Eye (tissue), 1 donor: Measurements from ENCODE around the gene METTL23.

Source experiments
- DNase-seq: peaks from one replicate; pipeline ENCODE4 v3.0.0-alpha.2; 2015

The METTL23 gene

DNA sequence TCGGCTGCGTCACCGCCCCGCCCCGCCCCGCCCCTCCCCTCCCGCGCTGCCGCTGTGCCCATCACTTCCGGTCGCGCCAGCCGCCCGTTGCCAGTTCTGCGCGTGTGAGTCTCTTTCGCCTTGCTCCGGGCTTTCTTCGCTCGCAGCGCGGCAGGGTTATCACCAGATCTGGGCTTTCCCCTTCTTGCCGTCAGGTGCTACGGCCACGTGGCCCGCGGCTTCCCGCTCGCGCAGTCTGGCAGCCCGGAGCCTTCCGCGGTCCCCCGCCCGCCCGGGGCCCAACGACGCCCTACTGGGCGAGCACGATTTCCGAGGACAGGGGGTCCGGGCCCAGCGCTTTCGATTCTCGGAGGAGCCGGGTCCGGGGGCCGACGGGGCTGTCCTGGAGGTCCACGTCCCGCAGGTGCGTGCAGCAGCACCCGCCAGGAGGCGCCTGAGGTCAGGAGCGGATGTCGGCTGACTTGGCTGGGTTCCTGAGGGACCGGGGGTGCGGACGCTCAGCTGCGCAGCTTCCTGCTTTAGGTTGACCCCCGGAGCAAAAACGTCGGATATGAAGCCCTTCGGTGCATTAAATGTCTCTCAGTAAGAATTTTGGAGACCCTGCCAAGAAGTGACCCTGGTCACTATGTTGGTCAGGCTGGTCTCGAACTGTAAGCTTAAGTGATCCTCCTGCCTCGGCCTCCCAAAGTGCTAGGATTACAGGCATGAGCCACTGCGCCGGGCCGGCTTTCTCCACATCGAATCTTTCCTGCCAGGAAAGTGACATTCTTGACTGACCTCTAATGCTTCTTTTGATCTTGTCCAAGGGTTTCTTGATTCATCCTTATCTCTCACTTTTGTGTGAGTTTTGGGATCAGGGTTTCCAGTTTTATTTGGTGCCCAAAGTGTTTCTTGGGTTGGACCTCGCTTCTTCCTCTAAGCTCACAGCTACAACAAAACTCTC lies at the start of gene METTL23:
Gene METTL23, plus strand, starts transcription at position 64 of the 943 bp plus-strand sequence. CDS start 2,872 bp downstream, outside the sequence.
- DNase-seq: peak; percentile 89

DNA sequence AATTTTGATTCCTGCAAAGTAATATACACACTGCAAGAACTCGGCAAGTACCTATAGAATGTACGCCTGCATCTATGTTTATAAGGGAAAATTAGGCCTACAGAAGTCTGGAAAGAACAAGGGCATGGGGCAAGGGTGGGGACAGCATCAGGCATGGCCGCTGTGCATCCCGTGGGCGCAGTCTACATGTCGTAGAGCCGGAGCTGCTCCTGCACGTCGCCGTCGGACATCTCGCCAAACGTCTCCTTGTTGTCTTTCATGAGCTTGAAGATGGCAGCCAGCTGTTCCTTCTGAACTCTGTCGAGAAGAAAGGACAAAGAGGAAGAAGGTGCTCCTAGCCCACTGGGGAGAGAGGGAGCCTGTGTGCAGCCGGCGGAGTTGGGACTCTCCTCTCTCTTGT lies 49.2 kb upstream of the METTL23 start:
- no peak for DNase-seq

DNA sequence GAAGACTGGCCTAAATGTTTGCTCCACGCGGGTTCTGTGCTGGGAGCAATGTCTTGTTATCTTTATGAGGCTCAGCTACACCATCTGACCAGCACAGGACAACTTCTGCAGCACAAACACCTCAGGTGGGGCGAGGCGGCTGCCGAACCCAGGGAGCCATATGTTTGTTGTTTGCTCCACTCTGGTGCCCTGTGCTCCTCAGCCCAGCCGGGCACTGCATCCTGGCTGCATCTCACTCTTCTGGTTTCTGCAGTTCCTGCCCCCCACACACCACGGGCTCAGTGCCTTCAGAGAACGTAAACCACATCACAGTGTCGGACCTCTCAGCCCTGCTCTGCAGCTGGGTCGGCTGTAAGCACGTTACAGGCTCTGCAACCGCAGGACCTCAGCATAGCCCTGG lies 48.3 kb upstream of the METTL23 start:
- no peak for DNase-seq

DNA sequence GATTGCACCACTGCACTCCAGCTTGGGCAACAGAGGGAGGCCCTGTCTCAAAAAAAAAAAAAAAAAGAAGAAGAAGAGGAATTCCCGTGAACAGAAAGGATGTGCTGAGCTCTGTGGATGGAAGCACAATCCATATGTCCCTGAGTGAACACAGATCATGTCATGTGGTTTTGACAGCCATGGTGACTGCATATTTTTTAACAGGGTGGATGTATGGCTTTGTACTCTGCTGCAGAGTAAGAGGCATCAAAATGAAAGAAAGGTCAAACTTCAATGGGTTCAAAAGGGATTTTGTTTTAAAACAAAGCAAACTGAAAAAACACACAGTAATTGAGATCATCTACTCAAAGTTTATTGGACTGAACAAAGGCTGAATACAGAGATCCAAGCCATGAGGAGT lies 47.4 kb upstream of the METTL23 start:
- DNase-seq: no peak

DNA sequence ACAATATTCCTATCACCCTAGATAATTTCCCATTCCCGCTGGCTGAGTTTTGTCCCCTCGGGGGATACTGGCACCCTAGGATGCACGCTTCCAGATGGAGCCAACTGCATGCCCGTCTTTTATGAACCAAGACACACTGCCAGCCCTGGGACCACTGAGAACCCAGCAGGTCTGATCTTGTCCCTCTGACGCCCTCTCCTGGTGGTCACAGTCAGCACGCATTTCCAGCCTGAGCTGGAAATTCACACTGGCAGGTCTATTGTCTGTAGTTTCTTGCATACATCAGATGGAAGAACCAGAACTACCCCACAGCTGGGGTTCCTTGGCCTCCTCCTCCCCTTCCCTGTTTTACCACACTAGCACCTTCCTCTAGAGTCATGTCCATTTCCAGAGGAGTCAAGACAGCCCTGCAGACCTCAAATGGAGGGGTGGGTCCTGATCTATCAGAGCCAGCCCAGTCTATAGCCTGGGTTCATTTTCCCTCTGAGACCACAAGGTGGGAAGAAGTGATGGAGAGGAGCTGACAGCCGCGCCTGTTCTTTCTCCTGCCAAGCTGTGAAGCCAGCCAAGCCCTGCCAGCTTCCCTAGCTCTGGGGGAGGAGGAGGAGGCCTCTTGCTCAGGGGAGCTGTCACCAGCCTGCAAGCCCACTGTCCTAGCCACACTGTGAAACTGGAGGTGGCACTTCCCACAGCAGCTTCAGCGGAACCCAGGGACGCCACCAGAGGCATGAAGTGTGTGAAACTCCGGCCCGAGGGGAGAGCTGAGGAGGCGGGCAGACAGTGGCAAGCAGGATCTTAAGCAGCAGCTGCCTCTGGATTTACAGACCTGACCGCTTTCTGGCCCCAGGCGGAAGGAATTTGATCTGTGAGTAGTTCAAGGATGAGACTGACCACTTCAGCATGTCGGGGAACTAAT lies 45.2 kb upstream of the METTL23 start:
- DNase-seq: peak; percentile 94

GRCh38 chr17:76682296-76682695 lies 44.3 kb upstream of the METTL23 start:
- no peak for DNase-seq

- DNase-seq: peak; percentile 44
Observed at GRCh38 chr17:76683011-76683755, 43.5 kb upstream of the METTL23 start.

- DNase-seq: no peak
Observed at GRCh38 chr17:76683921-76684745, 42.5 kb upstream of the METTL23 start.

- DNase-seq: no peak
Observed at GRCh38 chr17:76684756-76685155, 41.9 kb upstream of the METTL23 start.

DNA sequence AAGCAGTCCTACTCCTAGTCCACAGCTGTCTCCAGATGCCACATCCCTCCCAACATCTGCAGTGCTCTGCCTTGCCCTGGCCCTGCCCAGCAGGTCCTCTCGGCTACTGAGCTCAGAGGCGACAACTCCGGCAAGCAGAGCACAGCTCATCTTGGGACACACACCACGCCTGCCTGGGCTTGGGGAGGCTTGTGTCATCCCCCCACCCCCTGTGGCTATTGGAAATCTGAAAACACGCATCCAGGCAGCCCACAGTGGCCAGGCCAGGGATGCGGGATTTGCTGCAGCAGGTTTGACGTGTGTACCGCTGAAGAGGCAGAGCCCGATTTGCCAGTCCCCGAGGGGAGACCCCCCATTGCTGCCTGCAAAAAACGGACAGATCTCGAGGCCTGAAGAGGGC lies 41.3 kb upstream of the METTL23 start:
- no peak for DNase-seq

- DNase-seq: no peak
Observed at GRCh38 chr17:76685846-76686245, 40.8 kb upstream of the METTL23 start.

GRCh38 chr17:76686538-76687297 lies 39.9 kb upstream of the METTL23 start:
- DNase-seq: peak; percentile 76

GRCh38 chr17:76687298-76688164 lies 39.1 kb upstream of the METTL23 start:
- DNase-seq: peak; percentile 75

DNA sequence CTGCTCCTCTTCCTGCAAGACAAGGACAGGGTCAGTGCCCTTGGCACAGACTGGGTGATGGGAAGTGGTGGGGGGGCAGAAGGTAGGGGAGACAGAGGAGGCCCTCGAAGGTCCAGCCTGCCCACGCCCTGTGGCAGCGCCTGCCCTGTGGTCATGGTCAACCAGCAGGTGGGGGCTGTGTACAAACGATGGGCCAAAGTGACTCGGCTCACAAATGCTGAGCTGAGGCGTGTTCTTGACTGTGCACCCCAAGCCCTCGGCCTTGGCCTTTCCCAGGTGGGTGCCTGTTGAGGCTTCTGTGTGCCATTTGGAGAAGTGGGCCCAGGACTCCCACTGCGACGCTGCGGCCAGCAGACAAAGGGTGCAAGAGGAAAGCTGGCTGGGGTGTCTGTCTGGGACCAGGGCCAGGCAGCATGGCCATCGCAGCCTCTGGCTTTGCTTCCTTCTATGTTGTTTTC lies 38.4 kb upstream of the METTL23 start:
- DNase-seq: peak; percentile 22

- DNase-seq: no peak
Observed at GRCh38 chr17:76689859-76690258, 36.8 kb upstream of the METTL23 start.

GRCh38 chr17:76690596-76691280 lies 35.9 kb upstream of the METTL23 start:
- DNase-seq: no peak

DNA sequence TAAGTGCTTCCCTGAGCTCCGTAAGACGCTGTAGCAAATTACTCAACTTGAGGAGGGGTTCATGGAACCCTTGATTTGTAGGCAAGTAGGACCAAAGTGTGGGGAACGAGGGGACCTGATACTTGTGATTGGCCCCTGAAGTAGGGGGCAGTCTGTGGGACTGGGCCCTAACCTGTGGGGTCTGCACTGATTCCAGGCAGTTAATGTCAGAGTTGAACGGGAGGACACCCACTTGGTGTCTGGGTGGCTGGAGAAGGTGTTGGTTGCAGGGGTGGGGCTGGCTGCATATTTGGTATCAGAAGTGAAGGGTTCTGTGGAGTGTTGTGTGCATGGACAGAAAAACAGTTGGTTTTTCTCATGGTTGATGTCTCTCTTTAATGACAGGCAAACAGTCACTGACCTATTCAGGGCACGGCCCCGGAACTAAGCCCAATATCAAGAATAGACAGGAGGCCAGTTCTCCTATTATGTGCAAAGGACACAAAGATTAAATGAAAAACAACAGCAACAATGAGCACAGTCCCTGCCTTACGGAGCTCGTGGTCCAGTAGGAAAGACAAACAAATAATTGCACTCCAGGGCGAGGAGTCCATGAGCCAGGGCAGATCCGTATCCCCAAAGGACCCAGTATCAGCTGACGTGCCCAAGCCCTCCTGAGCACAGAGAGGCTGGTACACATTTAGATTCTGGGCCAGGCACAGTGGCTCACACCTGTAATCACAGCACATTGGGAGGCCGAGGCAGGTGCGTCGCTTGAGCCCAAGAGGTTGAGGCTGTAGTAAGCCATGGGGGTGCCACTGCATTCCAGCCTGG lies 35.1 kb upstream of the METTL23 start:
- DNase-seq: no peak

- no peak for DNase-seq
Observed at GRCh38 chr17:76695059-76695831, 31.4 kb upstream of the METTL23 start.
